Keratinocyte (primary cell): Measurements from ENCODE around the gene COL25A1.

Experiments used
- CTCF ChIP-seq, 3 experiments: IDR thresholded peaks in 1 of 3; conservative IDR thresholded peaks in 1 of 3; optimal IDR thresholded peaks in 1 of 3; 2 replicates in 2 of 3; 3 replicates in 1 of 3; pipeline versions ENCODE3 to v1.5.1; 2011; ENCODE audit warnings: low read length in 3 of 3, mild to moderate bottlenecking in 3 of 3, moderate library complexity in 2 of 3, control low read depth in 1 of 3, inconsistent platforms in 1 of 3; ENCODE audit not compliant: insufficient read depth in 2 of 3; ENCODE audit errors: extremely low read depth in 1 of 3
- EZH2 ChIP-seq: IDR thresholded peaks from one replicate; pipeline ENCODE4 v1.6.1; 2012; ENCODE audit warnings: inconsistent platforms, mild to moderate bottlenecking, low read length, moderate library complexity

DNA sequence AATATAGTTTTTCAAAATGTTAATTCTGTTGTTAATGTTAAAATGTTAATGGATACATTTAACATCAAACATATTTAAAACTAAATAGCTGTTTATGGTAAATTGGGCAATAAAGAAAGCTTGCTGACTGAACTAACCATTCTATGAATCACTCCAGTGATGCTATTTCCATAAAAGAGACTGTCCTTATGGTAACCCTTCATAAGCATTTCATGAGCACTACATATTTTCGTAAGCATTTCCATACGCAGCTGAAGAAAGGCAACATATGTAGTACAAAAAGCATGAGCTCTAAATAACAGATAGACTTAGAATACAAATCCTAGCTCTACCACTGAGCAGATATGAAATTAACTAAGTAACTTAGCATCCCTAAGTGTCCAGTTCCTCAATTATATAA lies 188.9 kb downstream of the COL25A1 start:
- TF ChIP-seq CTCF (optimal IDR thresholded peaks at IDR 0.05 in 1 of 3, IDR thresholded peaks at IDR 0.05 in 1 of 3, conservative IDR thresholded peaks at IDR 0.05 in 1 of 3; ENCODE audit: extremely low read depth in 1 of 3, insufficient read depth in 2 of 3, low read length in 3 of 3) (no peak), EZH2 (no peak)
